Measurements from ENCODE around the gene CHMP4B.

CHMP4B gene

DNA sequence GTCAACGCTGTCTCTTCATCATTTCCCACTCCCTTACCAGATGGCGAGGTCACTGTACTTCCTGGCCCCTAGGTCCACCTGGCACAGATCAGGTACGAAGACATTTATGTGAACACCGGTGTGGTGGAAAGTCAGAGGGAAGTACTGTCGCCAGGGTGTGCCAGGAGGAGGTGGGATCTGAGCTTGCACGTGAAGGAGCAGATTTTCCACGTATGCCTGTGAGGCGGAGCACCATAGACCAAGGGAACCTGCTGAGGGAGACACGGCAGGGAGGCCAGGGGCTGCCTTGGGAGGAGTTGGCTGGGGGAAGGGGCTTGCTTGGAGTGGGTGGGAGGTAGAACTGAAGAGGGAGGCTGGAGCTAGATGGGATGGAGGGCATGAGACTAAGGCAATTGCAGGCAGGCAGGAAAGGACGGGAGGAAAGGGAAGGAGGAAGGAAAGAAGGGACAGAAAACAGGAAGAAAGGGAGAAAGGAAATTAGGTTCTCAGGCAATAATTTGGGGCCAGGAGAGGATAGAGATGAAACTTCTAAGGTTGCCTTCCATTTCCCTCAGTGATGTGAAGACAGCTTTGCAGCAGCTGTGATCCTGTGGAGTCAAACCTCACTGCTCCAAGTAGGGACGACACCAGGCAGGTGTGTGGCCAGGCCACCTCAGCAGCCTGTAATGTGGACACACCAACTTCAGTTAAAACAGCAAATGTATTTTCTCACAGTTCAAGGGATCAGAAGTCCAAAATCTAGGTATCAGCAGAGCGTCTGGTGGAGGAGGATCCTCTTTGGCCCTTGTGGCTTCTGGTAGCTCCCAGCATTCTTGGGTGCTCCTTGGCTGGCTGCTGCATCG, 46.8 kb downstream of the CHMP4B start:
- Histone ChIP-seq H3K36me3 (replicated peaks) (peaks cover 27% of the 10 kb centered on the region), H3K27ac (no peak overlapping the region)

DNA sequence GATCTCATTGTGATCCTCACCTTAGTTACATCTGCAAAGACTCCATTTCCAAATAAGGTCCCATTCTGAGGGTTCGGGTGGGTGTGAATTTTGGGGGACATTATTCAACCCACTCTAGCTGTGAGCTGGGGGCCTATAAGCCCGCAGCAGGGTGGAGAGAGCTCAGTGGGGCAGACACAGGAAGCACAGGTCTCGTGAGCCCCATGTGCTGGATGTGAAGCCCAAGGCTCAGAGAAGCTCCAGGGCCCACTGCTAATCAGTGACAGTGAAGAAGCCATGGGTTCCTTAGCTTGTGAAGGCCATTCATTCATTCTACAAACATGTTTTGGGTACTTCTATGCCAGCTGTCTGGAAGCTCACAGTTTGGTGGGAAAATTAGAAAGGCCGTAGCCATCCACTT, 47.5 kb downstream of the CHMP4B start:
- TF ChIP-seq, protein P1, sequence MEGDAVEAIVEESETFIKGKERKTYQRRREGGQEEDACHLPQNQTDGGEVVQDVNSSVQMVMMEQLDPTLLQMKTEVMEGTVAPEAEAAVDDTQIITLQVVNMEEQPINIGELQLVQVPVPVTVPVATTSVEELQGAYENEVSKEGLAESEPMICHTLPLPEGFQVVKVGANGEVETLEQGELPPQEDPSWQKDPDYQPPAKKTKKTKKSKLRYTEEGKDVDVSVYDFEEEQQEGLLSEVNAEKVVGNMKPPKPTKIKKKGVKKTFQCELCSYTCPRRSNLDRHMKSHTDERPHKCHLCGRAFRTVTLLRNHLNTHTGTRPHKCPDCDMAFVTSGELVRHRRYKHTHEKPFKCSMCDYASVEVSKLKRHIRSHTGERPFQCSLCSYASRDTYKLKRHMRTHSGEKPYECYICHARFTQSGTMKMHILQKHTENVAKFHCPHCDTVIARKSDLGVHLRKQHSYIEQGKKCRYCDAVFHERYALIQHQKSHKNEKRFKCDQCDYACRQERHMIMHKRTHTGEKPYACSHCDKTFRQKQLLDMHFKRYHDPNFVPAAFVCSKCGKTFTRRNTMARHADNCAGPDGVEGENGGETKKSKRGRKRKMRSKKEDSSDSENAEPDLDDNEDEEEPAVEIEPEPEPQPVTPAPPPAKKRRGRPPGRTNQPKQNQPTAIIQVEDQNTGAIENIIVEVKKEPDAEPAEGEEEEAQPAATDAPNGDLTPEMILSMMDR (IDR thresholded peaks at IDR 0.05; ENCODE audit: low read depth, low read length, missing control alignments), result no peak
- Histone ChIP-seq H3K27me3 (replicated peaks) (no peaks in the 10 kb centered on the region), H3K36me3 (replicated peaks) (peaks cover 21% of the 10 kb centered on the region), H3K27ac (no peak overlapping the region), H3K4me3 (ENCODE audit: low read depth, low read length) (no peak overlapping the region)
- in situ Hi-C loops (cut with HindIII; ENCODE audit: low pct_ligation_motif_present, low sequenced_read_pairs), result no loop called here
- DNase-seq, result no peak

More for the DNA sequence above, 46.8 kb downstream of the CHMP4B start:
- in situ Hi-C loops (cut with HindIII; ENCODE audit: low pct_ligation_motif_present, low sequenced_read_pairs), result no loop called here
- H3K4me3 ChIP-seq (ENCODE audit: low read depth, low read length), result no peak overlapping the region
- no peaks in the 10 kb centered on the region for H3K27me3 ChIP-seq (replicated peaks)
- TF ChIP-seq, protein P1 (IDR thresholded peaks at IDR 0.05; ENCODE audit: low read depth, low read length, missing control alignments), result no peak
- DNase-seq, result no peak

DNA sequence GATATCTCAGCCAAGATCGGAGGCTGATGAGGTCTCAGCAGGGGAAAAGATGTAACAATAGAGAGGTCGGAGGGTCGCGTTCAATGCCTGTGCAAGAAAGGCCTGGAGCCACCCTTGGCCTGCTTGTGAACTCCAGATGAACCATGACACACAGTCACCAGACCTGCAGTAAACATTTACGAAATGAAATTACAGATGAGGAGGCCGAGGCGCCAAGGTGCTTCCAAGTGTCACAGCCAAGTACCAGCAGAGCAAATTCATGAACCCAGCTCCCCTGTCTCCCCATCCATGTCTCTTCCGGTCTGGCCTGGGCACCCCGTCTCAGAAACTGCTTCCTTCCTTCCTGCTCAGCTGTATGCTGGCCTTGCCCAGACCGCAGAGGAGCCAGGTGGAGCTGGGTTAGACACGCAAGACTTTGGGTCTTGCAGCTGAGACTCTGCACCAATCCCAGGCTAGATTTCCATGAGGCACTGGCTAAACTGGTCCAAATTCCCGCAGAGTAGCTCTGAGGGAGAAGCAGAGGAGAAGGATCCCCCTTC, 48.1 kb downstream of the CHMP4B start:
- Histone ChIP-seq H3K36me3 (replicated peaks) (peaks cover 16% of the 10 kb centered on the region), H3K27ac (no peak overlapping the region), H3K27me3 (replicated peaks) (no peaks in the 10 kb centered on the region), H3K4me3 (ENCODE audit: low read depth, low read length) (no peak overlapping the region)
- in situ Hi-C loops (cut with HindIII; ENCODE audit: low pct_ligation_motif_present, low sequenced_read_pairs), result no loop called here
- TF ChIP-seq, protein P1 (IDR thresholded peaks at IDR 0.05; ENCODE audit: low read depth, low read length, missing control alignments), result no peak
- peak; percentile 12 for DNase-seq

DNA sequence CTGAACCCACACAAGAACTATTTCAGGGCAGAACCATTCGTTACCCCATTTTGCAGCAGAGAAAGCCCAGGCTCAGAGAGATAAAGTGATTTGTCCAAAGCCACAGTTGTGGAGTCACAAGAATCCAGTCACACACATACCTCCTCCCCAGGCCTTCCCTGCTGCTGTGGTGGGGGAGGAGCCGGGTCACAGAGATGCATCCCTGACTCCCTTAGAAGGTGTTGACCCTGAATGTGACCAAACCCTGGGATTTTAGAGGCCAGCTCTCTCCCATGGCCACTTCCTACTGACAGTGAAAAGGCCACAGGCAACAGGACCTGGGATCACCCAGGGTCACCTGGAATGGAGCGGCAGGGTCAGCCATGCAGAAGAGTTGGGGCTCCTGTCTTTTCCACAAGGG, 48.6 kb downstream of the CHMP4B start:
- no peaks in the 10 kb centered on the region for H3K27me3 ChIP-seq (replicated peaks)

DNA sequence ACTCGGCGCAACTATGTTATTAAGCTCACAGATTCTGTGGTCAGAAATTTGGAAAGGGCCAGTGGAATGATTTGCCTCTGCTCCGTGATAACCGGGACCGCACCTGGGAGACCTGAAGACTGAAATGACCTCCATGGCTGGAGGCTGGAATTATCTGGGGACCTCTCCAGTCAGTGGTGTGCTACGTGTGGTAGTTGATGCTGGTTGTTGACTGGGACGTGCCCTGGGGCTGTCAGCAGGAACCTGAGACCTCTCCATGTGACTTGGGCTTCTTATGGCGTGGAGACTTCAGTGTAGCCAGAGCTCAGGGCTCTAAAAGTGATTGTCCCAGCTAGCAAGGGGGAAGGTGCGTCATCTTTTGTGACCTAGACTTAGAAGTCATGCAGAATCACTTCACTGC, 50.3 kb downstream of the CHMP4B start:
- Histone ChIP-seq H3K36me3 (replicated peaks) (peaks cover 6% of the 10 kb centered on the region), H3K27ac (no peak overlapping the region), H3K4me3 (ENCODE audit: low read depth, low read length) (no peak overlapping the region), H3K27me3 (replicated peaks) (no peaks in the 10 kb centered on the region)
- no peak for DNase-seq
- TF ChIP-seq, protein P1 (IDR thresholded peaks at IDR 0.05; ENCODE audit: low read depth, low read length, missing control alignments), result no peak
- in situ Hi-C loops (cut with HindIII; ENCODE audit: low pct_ligation_motif_present, low sequenced_read_pairs), result no loop called here

More for the DNA sequence above, 48.6 kb downstream of the CHMP4B start:
- Histone ChIP-seq H3K4me3 (ENCODE audit: low read depth, low read length) (no peak overlapping the region), H3K27ac (no peak overlapping the region), H3K36me3 (replicated peaks) (peaks cover 11% of the 10 kb centered on the region)
- DNase-seq, result no peak
- TF ChIP-seq, protein P1 (IDR thresholded peaks at IDR 0.05; ENCODE audit: low read depth, low read length, missing control alignments), result no peak
- in situ Hi-C loops (cut with HindIII; ENCODE audit: low pct_ligation_motif_present, low sequenced_read_pairs), result no loop called here
